ENCODE measurements around the gene M1AP. TPM values are rescaled to one million over a fixed set of nuclear protein-coding genes. Genes with fewer than 3 reads are reported as not detected.

Gene M1AP
- total RNA-seq, 1 experiment from 2014 or later: not detected

GRCh38 chr2:74571058-74571457 is 77.1 kb downstream of the M1AP start:
- Histone ChIP-seq H3K36me3 (ENCODE audit: control insufficient read depth, insufficient read depth, low read length) (no peaks in the 10 kb centered on the region), H3K4me1 (no peaks in the 10 kb centered on the region), H3K4me3 (ENCODE audit: low read depth, low read length) (no peak overlapping the region), H3K9me3 (no peaks in the 10 kb centered on the region), H3K27me3 (replicated peaks; ENCODE audit: control insufficient read depth, insufficient read depth, low read length) (no peaks in the 10 kb centered on the region)
- ChIA-PET POLR2A (no interaction called here), CTCF (no interaction called here)
- H3K36me3 Mint-ChIP-seq (ENCODE audit: insufficient read depth, unreplicated experiment): no peaks in the 10 kb centered on the region
- peaks cover 13% of the 10 kb centered on the region for H3K27me3 Mint-ChIP-seq (ENCODE audit: insufficient read depth, unreplicated experiment)
- H3K4me1 Mint-ChIP-seq (ENCODE audit: low read depth, unreplicated experiment): no peaks in the 10 kb centered on the region
- no peaks in the 10 kb centered on the region for H3K9me3 Mint-ChIP-seq (ENCODE audit: unreplicated experiment)
- DNase-seq: no peak
- TF ChIP-seq CTCF (IDR thresholded peaks at IDR 0.05; ENCODE audit: insufficient read depth in 1 of 2, low read depth in 1 of 2, low read length in 1 of 2, severe bottlenecking in 1 of 2, unreplicated experiment in 1 of 2): no peak
- H3K27ac Mint-ChIP-seq (ENCODE audit: unreplicated experiment): no peak overlapping the region
- no peak overlapping the region for H3K4me3 Mint-ChIP-seq (ENCODE audit: unreplicated experiment)
- no TSS peak for BruUV-seq (replicated peaks)
- intact Hi-C loops (cut with micrococcal nuclease; ENCODE audit: unreplicated experiment): no loop called here

- Histone ChIP-seq H3K4me1 (no peaks in the 10 kb centered on the region), H3K36me3 (ENCODE audit: control insufficient read depth, insufficient read depth, low read length) (no peaks in the 10 kb centered on the region), H3K27me3 (replicated peaks; ENCODE audit: control insufficient read depth, insufficient read depth, low read length) (no peaks in the 10 kb centered on the region), H3K4me3 (ENCODE audit: low read depth, low read length) (no peak overlapping the region), H3K9me3 (no peaks in the 10 kb centered on the region)
- no peaks in the 10 kb centered on the region for H3K9me3 Mint-ChIP-seq (ENCODE audit: unreplicated experiment)
- no TSS peak for BruUV-seq (replicated peaks)
- ChIA-PET POLR2A (no interaction called here), CTCF (interaction anchor here (0.7 kb wide), 1 partner anchor 320 kb away, joined by 6 read pairs; no protein-coding TSS in a partner anchor)
- H3K27me3 Mint-ChIP-seq (ENCODE audit: insufficient read depth, unreplicated experiment): peaks cover 16% of the 10 kb centered on the region
- no peak overlapping the region for H3K4me3 Mint-ChIP-seq (ENCODE audit: unreplicated experiment)
- intact Hi-C loops (cut with micrococcal nuclease; ENCODE audit: unreplicated experiment): no loop called here
- DNase-seq: no peak
- no peak for TF ChIP-seq CTCF (IDR thresholded peaks at IDR 0.05; ENCODE audit: insufficient read depth in 1 of 2, low read depth in 1 of 2, low read length in 1 of 2, severe bottlenecking in 1 of 2, unreplicated experiment in 1 of 2)
- H3K4me1 Mint-ChIP-seq (ENCODE audit: low read depth, unreplicated experiment): no peaks in the 10 kb centered on the region
- H3K27ac Mint-ChIP-seq (ENCODE audit: unreplicated experiment): no peak overlapping the region
- no peaks in the 10 kb centered on the region for H3K36me3 Mint-ChIP-seq (ENCODE audit: insufficient read depth, unreplicated experiment)
Observed at GRCh38 chr2:74569686-74570085, 78.4 kb downstream of the M1AP start.

GRCh38 chr2:74567881-74568280 is 80.2 kb downstream of the M1AP start:
- H3K36me3 ChIP-seq (ENCODE audit: control insufficient read depth, insufficient read depth, low read length): no peaks in the 10 kb centered on the region
- CTCF ChIA-PET: no interaction called here

More at GRCh38 chr2:74567881-74568280, 80.2 kb downstream of the M1AP start:
- BruUV-seq (replicated peaks): no TSS peak
- POLR2A ChIA-PET: interaction anchor here (0.6 kb wide), 1 partner anchor 351 kb away, joined by 3 read pairs; no protein-coding TSS in a partner anchor
- Mint-ChIP-seq H3K36me3 (ENCODE audit: insufficient read depth, unreplicated experiment) (no peaks in the 10 kb centered on the region), H3K9me3 (ENCODE audit: unreplicated experiment) (no peaks in the 10 kb centered on the region), H3K4me1 (ENCODE audit: low read depth, unreplicated experiment) (no peaks in the 10 kb centered on the region), H3K4me3 (ENCODE audit: unreplicated experiment) (no peak overlapping the region), H3K27me3 (ENCODE audit: insufficient read depth, unreplicated experiment) (peaks cover 17% of the 10 kb centered on the region), H3K27ac (ENCODE audit: unreplicated experiment) (no peak overlapping the region)
- H3K4me3 ChIP-seq (ENCODE audit: low read depth, low read length): no peak overlapping the region
- DNase-seq: no peak
- H3K9me3 ChIP-seq: no peaks in the 10 kb centered on the region
- no peaks in the 10 kb centered on the region for H3K27me3 ChIP-seq (replicated peaks; ENCODE audit: control insufficient read depth, insufficient read depth, low read length)
- intact Hi-C loops (cut with micrococcal nuclease; ENCODE audit: unreplicated experiment): no loop called here
- H3K4me1 ChIP-seq: no peaks in the 10 kb centered on the region
- TF ChIP-seq CTCF (IDR thresholded peaks at IDR 0.05; ENCODE audit: insufficient read depth in 1 of 2, low read depth in 1 of 2, low read length in 1 of 2, severe bottlenecking in 1 of 2, unreplicated experiment in 1 of 2): no peak
